GM18526 (cell line): ENCODE data around the gene ZNF532.

Experiments
- POLR2A ChIP-seq: IDR thresholded peaks from 3 replicates; pipeline ENCODE4 v1.6.1; 2011; ENCODE audit not compliant: insufficient read length; ENCODE audit errors: extremely low read depth

Gene ZNF532

DNA sequence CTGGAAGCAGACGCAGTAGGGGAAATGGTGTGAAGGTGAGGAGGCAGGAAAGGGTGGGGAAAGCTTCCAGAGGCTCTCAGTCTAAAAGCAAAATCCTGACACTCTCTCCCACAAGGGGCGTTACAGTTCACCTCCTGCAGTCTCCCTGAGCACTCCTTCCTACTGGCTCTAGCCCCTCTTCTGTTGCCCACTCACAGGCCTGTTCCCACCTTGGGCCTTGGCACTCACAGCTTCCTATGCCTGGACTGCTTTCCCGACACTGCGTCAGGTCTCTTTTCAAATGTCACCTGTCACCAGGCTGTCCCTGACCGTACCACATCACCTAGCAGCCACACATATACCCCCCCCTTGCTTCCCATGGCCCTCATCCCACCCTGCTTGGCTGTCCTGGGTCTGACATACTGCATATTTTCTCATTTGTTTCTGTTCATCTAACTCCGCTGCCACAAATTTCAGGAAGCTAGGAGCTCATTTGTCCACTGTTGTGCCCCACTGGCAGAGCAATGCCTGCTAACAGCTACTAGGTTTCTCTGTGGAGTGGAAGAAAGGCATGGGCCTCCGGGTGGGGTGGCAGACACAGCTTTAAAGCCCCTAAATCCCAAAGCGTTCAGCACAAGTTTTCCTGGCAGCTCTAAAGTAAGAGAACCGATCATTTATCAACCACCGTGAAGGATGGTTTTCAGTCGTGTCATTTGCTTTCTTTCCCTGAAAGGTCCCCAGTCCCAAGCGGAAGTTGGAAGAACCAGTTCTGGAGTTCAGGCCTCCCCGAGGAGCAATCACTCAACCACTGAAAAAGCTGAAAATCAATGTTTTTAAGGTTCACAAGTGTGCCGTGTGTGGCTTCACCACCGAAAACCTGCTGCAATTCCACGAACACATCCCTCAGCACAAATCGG lies 118.8 kb downstream of the ZNF532 start:
- TF ChIP-seq POLR2A: no peak

DNA sequence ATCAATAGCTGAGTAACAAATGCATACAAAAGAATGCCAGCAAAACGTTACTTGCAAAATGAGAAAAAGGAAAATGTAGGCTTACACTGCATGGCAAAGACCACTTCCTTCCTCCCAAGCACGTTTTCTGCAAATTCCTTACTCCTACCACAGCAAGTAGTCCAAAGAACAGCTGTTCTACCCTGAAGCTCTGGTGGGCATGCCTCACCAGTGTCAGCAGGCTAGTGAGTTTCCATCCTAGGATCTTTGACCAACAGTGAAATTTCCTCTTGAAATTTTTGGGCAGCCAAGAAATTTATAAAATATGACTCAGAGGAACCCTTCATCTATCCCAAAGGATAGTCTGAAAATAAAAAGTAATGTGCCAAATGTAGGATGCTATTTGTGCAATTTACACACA lies 123.9 kb downstream of the ZNF532 start:
- no peak for TF ChIP-seq POLR2A

DNA sequence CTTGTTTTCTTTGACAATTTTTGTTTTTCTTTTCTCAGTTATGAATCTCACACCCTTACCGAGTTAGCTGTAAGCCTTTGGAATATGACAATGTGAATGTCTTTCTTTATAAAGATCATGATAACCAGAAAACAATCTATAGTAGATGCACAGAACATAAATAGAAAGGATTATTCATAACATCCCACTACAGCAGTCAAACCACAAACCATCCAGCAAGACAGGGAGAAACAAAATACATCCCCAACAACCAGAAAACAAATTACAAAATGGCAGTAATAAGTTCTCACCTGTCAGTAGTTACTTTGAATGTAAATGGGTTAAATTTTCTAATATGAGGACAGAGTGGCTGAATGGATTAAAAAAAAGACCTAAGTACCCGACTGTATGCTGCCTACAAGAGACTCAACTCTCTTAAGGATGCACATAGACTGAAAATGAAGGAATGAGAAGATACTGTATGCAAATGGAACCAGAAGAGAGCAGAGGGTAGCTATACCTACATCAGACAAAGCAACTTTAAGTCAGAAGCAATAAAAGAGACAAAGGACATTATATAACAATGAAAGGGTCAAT lies 124.6 kb downstream of the ZNF532 start:
- TF ChIP-seq POLR2A: no peak

DNA sequence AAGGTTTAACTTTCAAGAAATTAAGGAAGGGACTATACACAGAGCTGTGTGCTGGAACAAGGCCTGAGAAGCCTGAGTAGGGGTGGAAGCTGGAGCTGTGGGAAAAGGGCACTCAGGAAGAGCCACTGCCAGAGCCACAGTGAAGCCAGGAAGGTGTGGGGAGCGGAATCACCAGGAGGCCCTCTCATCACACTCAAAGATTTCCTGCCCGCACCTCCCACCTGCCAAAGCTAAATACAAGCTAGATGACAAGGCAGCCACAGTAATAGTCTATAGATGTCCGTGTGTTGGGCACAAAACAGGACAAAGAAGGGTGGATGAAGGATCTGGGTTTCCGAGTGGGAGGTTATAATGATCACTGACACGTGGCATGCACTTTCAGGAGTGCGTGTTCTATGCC lies 126.0 kb downstream of the ZNF532 start:
- no peak for TF ChIP-seq POLR2A

DNA sequence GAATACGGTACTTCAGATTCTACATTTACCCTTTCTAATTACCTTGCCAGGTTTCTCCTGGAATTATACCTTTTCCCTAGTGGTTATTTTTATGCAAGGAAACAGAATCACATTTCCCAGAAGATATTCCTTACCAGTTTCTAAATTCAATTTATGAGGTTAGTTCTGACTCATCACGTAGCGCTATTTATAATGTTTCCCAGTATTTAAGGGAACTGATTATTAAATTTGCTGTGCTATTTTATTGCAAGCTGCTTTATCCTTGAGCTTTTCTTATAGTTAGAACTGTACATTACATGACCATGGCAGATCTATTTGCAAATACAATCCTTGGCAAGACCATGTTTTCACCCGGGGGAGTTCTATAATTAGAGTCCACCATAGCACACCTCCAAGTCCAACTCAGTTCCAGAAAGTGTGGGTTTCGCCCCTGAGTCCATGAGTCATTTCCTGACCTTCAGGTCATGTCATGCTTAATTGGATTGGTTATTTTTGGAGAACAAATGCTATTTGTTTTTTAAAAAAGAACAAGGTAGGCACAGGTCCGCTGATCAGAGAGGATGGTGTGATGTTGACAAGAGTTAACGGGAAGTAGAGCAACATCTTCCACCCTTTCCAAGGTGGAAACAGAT lies 126.6 kb downstream of the ZNF532 start:
- no peak for TF ChIP-seq POLR2A

DNA sequence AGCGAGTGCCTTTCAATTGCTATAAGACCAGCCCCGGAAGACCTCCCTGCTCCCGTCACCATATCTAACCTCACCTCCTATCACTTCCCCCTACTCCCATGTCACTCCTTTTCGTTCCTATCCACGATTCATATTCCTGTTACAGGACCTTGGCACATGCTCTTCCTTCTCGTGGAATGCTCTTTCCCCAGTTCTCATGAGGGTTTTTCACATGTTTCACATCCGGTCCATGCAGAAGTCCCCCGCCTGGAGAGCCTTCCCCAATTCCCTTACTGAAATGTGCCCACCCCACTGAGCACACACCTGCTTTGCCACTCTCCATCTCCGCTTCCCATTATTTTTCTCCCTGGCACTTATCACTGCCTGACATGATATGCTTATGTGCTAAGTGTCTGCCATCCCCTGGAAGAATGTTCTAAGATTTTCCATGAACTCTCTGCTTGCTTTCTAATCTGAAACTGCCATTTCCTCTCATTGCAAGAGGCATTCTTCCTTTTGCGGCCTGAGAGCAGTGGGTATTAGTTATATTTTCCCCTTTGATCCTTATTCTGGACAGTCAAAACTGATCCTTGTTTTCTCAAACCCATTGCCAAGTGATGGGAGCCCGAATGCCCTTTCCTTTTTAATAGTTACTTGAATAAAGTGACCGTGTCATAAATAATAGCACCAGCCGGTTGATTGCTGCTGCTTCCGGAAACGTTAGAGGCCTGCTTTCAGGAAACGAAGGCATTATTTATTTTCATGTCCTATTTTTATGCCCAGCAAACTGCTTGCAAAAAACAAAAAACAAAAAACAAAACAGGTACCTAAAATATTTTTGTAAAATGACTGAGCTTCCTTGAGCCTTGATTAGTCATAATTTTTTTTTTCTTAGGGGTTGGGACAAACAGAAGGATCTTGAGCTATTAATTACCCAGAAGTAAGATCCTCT lies 127.9 kb downstream of the ZNF532 start:
- TF ChIP-seq POLR2A: no peak

DNA sequence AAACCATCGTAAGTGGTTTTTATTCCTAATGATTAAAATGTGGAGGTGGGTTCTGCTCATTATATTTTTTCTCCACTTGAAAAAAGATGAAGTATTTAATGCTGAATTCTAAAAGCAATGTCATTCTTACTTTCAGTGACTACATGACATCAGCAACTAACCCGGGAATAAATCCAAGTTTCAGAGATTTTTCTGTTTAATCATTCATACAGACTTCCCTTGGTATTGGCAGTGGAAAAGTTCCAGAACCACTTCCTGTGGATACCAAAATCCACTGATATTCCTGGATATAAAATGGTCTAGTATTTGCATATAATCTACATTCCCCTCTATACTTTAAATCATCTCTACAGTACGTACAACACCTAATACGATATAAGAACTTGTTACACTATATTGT lies 128.6 kb downstream of the ZNF532 start:
- no peak for TF ChIP-seq POLR2A

DNA sequence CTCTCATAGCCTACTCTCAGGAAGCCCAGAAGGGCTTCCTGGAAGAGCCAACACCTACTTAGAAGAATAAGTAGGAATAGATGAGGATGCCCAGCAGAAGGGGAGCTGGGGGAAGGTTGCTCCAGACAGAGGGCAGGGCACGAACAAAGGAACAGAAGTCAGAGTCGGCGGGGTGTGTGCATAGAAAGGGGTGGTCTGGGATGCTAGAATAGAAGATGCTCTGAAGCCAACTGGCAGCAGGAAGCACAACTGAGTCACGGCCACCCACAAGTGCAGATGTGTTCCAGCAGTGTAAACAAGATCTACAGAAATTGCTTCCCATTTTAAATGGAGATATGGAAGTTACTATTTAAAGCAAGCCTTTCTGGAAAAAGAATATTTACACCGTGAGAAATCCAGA lies 131.0 kb downstream of the ZNF532 start:
- TF ChIP-seq POLR2A: no peak

DNA sequence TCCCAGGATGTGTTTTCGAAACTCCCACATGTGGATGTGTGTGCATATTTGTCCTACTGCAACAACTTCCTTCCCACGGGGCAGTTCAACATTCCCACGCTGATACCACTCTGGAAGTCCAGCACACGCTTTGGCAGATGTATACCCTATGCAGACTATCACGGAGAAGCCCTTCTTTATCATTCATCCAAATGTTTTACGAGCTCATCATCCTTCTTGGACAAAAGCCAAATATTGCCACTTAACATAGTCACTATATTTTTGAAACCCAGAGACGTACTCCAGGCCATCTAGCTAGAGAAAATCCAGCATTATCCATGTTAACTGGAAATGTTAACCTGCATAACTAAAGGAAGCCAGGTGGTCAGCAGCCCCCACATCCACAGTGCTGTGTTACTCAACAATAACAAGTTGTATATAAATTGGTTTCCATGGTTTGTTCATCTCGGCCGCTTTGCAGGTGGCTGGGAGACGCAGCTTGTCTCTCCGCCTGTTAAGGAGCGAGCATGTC lies 131.5 kb downstream of the ZNF532 start:
- TF ChIP-seq POLR2A: no peak

DNA sequence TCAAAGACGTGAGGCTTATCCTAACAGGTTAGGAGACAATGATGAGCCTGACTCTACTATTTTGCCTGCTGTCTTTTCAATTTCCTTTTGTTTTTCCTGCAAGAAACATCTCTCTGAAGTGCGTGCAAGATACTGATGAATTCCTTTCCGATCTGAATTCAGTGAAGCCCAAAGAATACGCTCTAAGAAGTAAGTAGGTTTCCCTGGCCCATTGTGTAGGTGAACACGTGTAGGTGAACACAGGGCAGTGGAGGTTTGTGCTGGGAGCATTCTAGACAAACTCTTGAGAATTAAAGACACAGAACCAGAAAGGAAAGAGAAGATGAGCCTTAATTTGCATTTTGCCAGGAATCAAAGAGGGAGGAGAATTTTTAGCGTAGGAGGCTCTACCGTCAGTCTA lies 132.0 kb downstream of the ZNF532 start:
- no peak for TF ChIP-seq POLR2A

DNA sequence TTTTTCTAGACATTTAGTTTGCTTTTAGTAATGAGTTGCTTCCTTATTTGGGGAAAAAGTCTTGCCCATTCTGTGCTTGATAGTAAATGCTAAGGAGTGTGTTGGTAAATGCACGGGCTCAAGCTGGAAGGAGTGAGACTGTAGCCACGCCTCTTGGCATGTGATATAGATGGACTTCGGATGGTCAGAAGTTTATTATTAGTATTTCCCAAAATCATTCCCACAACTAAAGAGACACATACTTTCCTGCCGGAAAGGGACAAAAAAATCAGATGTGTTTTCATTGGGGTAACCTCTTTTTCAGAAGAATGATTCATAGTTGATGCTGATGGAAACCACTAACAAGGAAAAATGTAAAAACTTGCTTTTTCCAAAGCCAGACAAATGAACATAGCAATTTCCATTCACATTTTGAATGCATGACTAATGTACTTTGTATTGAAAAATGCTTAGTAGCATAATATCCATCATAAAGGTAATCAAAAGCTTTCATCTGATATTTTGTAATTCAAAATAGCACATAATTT lies 133.2 kb downstream of the ZNF532 start:
- no peak for TF ChIP-seq POLR2A

DNA sequence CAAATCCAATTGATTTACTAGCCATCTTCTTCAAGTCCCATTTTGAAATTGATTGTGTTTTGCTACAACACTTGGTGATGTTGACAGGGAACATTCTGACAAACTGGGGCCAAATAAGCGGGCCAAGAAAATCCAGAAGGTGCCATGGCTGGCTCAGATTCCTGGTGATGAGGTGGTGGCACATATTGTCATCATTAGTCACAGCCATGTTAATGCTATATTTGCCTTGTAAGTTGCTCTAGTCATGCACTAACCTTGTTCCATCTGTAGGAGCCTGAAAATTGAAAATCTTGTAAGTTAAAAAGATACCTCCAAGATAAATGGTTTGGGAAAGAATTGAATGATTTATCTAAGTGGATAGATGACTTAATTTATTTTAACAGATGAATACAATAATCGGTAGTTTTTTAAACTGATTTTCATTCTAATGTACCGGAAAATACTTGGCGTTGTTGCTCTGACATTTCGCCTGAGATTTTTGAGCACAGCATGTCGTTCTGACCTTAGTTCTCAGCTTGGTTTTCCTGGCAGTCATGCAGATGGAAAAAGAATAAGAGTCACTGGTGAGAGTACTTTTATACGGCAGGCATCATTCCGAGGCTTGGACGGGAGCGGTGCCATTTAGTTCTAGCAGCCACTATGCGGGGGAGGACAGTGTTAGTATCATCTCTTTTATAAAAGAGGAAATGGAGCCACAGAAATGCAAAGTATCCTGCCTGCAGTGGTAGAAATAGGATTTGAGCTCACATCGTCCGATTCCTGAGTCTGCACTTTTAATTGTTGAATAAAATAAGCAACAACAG lies 133.9 kb downstream of the ZNF532 start:
- TF ChIP-seq POLR2A: no peak

DNA sequence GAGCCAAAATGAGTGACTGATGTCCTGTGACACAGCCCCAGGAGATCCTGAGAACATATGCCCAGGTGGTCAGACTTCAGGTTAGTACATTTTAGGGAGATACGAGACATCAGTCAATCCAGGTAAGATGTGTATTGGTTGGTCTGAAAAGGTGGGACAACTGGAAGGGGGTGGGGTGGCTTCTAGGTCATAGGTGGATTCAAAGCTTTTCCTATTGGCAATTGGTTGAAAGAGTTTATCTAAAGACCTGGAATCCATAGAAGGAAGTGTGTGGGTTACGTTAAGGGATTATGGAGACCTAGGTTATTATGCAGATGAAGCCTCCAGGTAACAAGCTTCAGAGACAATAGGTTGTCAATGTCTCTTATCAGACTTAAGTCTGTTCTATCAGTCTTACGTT lies 136.5 kb downstream of the ZNF532 start:
- no peak for TF ChIP-seq POLR2A

DNA sequence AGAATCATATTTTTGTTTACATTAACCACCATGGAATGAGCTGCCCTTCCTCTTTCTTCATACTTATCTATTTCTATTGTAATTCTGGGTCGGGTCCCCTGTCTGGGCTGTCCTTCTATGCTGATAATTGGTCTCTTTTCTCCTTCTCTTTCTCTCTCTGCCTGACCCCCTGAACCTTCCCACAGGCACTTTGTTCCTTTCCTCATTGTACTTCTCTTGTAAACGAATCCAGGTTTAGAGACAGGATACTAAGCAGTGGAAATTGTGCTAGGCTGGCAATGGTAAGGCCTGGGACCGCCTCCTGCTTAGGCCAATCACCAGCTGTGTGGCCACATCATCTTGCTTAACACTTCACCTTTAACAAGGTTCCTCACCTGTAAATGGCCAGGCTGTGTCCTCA lies 137.0 kb downstream of the ZNF532 start:
- TF ChIP-seq POLR2A: no peak
